Measurements from ENCODE around the gene UVRAG.

- TF ChIP-seq, protein P1, sequence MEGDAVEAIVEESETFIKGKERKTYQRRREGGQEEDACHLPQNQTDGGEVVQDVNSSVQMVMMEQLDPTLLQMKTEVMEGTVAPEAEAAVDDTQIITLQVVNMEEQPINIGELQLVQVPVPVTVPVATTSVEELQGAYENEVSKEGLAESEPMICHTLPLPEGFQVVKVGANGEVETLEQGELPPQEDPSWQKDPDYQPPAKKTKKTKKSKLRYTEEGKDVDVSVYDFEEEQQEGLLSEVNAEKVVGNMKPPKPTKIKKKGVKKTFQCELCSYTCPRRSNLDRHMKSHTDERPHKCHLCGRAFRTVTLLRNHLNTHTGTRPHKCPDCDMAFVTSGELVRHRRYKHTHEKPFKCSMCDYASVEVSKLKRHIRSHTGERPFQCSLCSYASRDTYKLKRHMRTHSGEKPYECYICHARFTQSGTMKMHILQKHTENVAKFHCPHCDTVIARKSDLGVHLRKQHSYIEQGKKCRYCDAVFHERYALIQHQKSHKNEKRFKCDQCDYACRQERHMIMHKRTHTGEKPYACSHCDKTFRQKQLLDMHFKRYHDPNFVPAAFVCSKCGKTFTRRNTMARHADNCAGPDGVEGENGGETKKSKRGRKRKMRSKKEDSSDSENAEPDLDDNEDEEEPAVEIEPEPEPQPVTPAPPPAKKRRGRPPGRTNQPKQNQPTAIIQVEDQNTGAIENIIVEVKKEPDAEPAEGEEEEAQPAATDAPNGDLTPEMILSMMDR (IDR thresholded peaks at IDR 0.05; ENCODE audit: low read depth, low read length, missing input control), result no peak
- TF ChIP-seq FOXA1 (IDR thresholded peaks at IDR 0.05) (no peak), SP1 (IDR thresholded peaks at IDR 0.05) (no peak), TAF1 (conservative IDR thresholded peaks at IDR 0.05) (no peak), YY1 (IDR thresholded peaks at IDR 0.05) (no peak), JUND (IDR thresholded peaks at IDR 0.05) (no peak)
- TF ChIP-seq, protein P2, sequence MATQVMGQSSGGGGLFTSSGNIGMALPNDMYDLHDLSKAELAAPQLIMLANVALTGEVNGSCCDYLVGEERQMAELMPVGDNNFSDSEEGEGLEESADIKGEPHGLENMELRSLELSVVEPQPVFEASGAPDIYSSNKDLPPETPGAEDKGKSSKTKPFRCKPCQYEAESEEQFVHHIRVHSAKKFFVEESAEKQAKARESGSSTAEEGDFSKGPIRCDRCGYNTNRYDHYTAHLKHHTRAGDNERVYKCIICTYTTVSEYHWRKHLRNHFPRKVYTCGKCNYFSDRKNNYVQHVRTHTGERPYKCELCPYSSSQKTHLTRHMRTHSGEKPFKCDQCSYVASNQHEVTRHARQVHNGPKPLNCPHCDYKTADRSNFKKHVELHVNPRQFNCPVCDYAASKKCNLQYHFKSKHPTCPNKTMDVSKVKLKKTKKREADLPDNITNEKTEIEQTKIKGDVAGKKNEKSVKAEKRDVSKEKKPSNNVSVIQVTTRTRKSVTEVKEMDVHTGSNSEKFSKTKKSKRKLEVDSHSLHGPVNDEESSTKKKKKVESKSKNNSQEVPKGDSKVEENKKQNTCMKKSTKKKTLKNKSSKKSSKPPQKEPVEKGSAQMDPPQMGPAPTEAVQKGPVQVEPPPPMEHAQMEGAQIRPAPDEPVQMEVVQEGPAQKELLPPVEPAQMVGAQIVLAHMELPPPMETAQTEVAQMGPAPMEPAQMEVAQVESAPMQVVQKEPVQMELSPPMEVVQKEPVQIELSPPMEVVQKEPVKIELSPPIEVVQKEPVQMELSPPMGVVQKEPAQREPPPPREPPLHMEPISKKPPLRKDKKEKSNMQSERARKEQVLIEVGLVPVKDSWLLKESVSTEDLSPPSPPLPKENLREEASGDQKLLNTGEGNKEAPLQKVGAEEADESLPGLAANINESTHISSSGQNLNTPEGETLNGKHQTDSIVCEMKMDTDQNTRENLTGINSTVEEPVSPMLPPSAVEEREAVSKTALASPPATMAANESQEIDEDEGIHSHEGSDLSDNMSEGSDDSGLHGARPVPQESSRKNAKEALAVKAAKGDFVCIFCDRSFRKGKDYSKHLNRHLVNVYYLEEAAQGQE (IDR thresholded peaks at IDR 0.05), result no peak
- TF ChIP-seq, protein P3, sequence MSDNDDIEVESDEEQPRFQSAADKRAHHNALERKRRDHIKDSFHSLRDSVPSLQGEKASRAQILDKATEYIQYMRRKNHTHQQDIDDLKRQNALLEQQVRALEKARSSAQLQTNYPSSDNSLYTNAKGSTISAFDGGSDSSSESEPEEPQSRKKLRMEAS (IDR thresholded peaks at IDR 0.05), result no peak
Measured at GRCh38 chr11:75826461-75827230, 11.6 kb downstream of the UVRAG start.
